ENCODE measurements around the gene SLC37A1. TPM values are rescaled to one million over a fixed set of nuclear protein-coding genes. Genes with fewer than 3 reads are reported as not detected.
A peak's percentile ranks its signal among the peaks of the same experiment; 100 is the strongest.

SLC37A1 gene
- total RNA-seq, 1 experiment from 2014 or later: 47.1 TPM

DNA sequence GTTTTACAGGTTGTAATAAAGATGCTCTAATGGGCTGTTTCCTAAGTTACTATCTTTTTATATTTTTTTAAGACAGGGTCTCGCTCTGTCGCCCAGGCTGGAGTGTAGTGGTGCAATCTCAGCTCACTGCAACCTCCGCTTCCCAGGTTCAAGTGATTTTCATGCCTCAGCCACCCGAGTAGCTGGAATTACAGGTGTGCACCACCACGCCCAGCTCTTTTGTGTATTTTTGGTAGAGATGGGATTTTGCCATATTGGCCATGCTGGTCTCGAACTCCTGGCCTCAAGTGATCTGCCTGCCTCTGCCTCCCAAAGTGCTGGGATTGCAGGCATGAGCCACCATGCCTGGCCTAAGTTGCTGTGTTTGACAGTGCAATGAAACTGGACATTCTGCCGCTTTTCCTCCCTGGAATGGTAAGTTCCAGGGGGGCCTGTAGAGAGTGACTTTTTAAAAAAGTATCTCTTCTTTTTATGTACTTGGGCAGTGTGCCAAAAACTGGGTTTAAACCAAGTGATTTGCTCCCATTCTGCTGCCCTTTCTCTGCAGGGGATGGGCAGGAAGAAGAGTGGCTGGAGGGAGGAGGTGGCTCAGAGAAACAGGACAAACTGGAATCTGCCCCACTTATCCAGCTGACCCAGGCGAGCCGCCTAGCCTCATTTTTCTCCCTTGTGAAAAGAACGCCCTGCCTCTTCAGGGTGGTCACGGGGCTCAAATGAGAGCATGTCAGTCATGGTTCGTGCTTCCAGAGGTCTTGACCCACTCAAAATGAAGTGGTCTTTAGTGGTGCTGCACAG, 2.3 kb downstream of the SLC37A1 start:
- Histone ChIP-seq H3K9ac (ENCODE audit: low read length) (peak overlapping the region; percentile 89; the same call in 1 of the 2 replicates), H3K27ac (ENCODE audit: low read length) (peak overlapping the region; percentile 74), H3K9me3 (ENCODE audit: low read length) (no peaks in the 10 kb centered on the region), H3K4me1 (ENCODE audit: low read length) (peaks cover 47% of the 10 kb centered on the region), H4K20me1 (ENCODE audit: insufficient read depth, low read depth, low read length) (no peaks in the 10 kb centered on the region), H3K27me3 (ENCODE audit: low read length) (no peaks in the 10 kb centered on the region), H3K79me2 (ENCODE audit: low read length) (peaks cover 10% of the 10 kb centered on the region; the same call in 1 of the 2 replicates), H3K9me2 (replicated peaks; ENCODE audit: insufficient read depth, low read length) (no peaks in the 10 kb centered on the region), H2AFZ (ENCODE audit: low read length) (no peak overlapping the region), H3K4me3 (ENCODE audit: low read length) (peak overlapping the region; percentile 88; the same call in 1 of the 2 replicates), H3K4me2 (ENCODE audit: low read depth, low read length, poor library complexity, severe bottlenecking) (peak overlapping the region; percentile 85), H3K36me3 (ENCODE audit: insufficient read depth, low read length) (peaks cover 5% of the 10 kb centered on the region; the same call in 1 of the 2 replicates)
- no peak for DNase-seq

DNA sequence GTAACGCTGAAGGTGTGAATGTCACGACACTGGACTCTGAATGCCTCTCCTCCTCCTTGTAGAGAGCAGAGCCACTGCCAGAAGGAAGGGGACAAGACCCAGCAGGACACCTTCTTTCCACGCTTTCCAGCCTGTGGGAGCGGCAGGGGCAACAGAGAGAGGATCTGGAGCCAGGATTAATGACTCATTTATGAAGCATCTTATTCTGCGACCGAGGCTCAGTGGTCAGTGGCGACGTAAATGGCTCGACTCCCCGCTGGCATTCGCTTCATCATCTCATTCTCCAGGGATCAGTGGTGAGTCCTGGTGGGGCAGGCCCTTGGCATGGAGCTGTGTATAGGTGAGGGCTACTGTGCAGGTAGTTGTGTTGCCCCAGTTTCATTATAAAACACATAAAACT, 4.6 kb downstream of the SLC37A1 start:
- Histone ChIP-seq H3K36me3 (ENCODE audit: insufficient read depth, low read length) (peaks cover 13% of the 10 kb centered on the region; the same call in 1 of the 2 replicates), H3K79me2 (ENCODE audit: low read length) (peaks cover 24% of the 10 kb centered on the region), H3K9me2 (replicated peaks; ENCODE audit: insufficient read depth, low read length) (no peaks in the 10 kb centered on the region), H3K4me2 (ENCODE audit: low read depth, low read length, poor library complexity, severe bottlenecking) (no peak overlapping the region), H3K9me3 (ENCODE audit: low read length) (no peaks in the 10 kb centered on the region), H3K9ac (ENCODE audit: low read length) (no peak overlapping the region), H2AFZ (ENCODE audit: low read length) (no peak overlapping the region), H4K20me1 (ENCODE audit: insufficient read depth, low read depth, low read length) (no peaks in the 10 kb centered on the region), H3K27me3 (ENCODE audit: low read length) (no peaks in the 10 kb centered on the region), H3K27ac (ENCODE audit: low read length) (no peak overlapping the region), H3K4me3 (ENCODE audit: low read length) (no peak overlapping the region), H3K4me1 (ENCODE audit: low read length) (peaks cover 64% of the 10 kb centered on the region)
- DNase-seq: no peak

DNA sequence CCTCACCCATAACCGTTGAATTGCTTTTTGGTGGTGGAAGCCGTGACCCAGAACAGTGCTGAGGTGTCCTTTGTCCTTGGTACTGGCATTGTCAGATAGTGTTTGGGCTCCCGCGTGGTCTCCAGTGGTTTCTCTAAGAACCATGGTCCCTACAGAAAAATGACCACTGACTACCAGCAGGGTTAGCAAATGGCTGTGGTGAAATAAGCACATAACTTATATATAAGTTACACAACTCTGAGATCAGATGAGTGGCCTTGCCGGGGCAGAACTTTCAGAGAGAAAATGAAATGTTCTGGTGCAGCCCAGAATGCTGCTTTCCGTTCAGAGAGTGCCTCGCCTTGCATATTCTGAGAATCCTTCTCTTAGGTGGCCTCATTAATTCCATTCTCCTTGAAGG, 5.0 kb downstream of the SLC37A1 start:
- Histone ChIP-seq H3K4me1 (ENCODE audit: low read length) (peaks cover 66% of the 10 kb centered on the region), H3K27ac (ENCODE audit: low read length) (no peak overlapping the region), H3K27me3 (ENCODE audit: low read length) (no peaks in the 10 kb centered on the region), H2AFZ (ENCODE audit: low read length) (no peak overlapping the region), H3K4me3 (ENCODE audit: low read length) (no peak overlapping the region), H3K9ac (ENCODE audit: low read length) (no peak overlapping the region), H4K20me1 (ENCODE audit: insufficient read depth, low read depth, low read length) (no peaks in the 10 kb centered on the region), H3K9me2 (replicated peaks; ENCODE audit: insufficient read depth, low read length) (no peaks in the 10 kb centered on the region), H3K4me2 (ENCODE audit: low read depth, low read length, poor library complexity, severe bottlenecking) (no peak overlapping the region), H3K36me3 (ENCODE audit: insufficient read depth, low read length) (peaks cover 13% of the 10 kb centered on the region; the same call in 1 of the 2 replicates), H3K9me3 (ENCODE audit: low read length) (no peaks in the 10 kb centered on the region), H3K79me2 (ENCODE audit: low read length) (peaks cover 28% of the 10 kb centered on the region)
- no peak for DNase-seq

DNA sequence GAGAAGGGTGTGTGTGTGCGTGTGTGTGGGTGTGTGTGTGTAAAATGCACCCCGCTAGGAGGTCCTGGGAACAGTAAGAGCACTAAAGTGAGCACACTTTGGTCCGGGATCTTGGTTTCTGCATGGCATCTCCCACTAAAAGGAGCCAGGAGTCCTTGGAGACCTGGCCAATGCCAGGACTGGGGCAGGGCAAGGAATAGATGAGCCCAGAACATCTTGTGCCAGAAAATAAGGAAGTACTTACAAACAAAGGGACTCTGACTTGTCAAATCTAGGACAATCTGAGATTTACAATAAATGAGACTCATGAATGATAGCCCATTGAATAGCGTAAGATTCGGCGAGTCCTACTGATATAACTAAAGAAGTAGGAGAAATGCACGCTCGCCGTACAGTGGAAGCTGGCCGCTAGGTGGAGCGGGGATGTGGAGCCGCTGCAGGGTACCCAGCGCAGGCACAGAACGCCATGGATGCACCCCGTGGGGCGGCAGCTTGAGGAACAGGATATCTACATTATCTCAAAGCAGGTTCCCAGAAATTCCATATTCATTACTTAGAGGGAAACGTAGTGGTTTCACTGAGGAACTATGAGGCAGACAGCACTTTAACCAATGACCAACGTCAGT, 7.1 kb downstream of the SLC37A1 start:
- no peaks in the 10 kb centered on the region for H3K9me2 ChIP-seq (replicated peaks; ENCODE audit: insufficient read depth, low read length)
- no peak overlapping the region for H2AFZ ChIP-seq (ENCODE audit: low read length)
- no peaks in the 10 kb centered on the region for H3K9me3 ChIP-seq (ENCODE audit: low read length)
- peak overlapping the region; percentile 96 for H3K27ac ChIP-seq (ENCODE audit: low read length)
- H3K36me3 ChIP-seq (ENCODE audit: insufficient read depth, low read length): peaks cover 13% of the 10 kb centered on the region; the same call in 1 of the 2 replicates
- H3K9ac ChIP-seq (ENCODE audit: low read length): no peak overlapping the region
- no peaks in the 10 kb centered on the region for H3K27me3 ChIP-seq (ENCODE audit: low read length)
- H4K20me1 ChIP-seq (ENCODE audit: insufficient read depth, low read depth, low read length): no peaks in the 10 kb centered on the region
- H3K4me1 ChIP-seq (ENCODE audit: low read length): peaks cover 73% of the 10 kb centered on the region
- peaks cover 28% of the 10 kb centered on the region for H3K79me2 ChIP-seq (ENCODE audit: low read length)
- peak overlapping the region; percentile 36 for H3K4me2 ChIP-seq (ENCODE audit: low read depth, low read length, poor library complexity, severe bottlenecking)
- no peak for DNase-seq
- no peak overlapping the region for H3K4me3 ChIP-seq (ENCODE audit: low read length)

DNA sequence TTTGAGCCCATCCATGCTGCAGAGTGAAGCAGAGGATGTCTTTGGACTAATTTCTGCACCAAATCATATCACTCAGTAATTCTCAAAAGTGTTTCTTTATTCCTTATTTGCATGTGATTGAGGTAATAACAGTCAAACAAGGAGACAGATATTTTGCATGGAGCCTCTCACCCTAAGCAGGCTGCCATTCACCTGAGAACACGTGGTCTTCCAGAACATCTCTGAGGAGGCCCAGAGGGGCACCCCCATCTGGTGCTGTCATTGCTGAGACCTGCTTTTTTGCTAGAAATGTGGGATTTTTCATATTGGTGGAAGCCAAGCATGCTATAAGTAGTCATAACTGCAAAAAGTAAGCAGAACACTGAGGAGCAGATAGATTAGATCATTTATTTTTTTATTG, 7.7 kb downstream of the SLC37A1 start:
- no peak overlapping the region for H2AFZ ChIP-seq (ENCODE audit: low read length)
- H3K9me2 ChIP-seq (replicated peaks; ENCODE audit: insufficient read depth, low read length): no peaks in the 10 kb centered on the region
- peak overlapping the region; percentile 39 for H3K9ac ChIP-seq (ENCODE audit: low read length)
- no peak overlapping the region for H3K4me3 ChIP-seq (ENCODE audit: low read length)
- H3K36me3 ChIP-seq (ENCODE audit: insufficient read depth, low read length): peaks cover 18% of the 10 kb centered on the region; the same call in 1 of the 2 replicates
- H3K27ac ChIP-seq (ENCODE audit: low read length): peak overlapping the region; percentile 96
- H4K20me1 ChIP-seq (ENCODE audit: insufficient read depth, low read depth, low read length): no peaks in the 10 kb centered on the region
- H3K9me3 ChIP-seq (ENCODE audit: low read length): no peaks in the 10 kb centered on the region
- H3K4me2 ChIP-seq (ENCODE audit: low read depth, low read length, poor library complexity, severe bottlenecking): peak overlapping the region; percentile 36
- peaks cover 73% of the 10 kb centered on the region for H3K4me1 ChIP-seq (ENCODE audit: low read length)
- peak; percentile 75 for DNase-seq
- peaks cover 22% of the 10 kb centered on the region for H3K79me2 ChIP-seq (ENCODE audit: low read length)
- no peaks in the 10 kb centered on the region for H3K27me3 ChIP-seq (ENCODE audit: low read length)

DNA sequence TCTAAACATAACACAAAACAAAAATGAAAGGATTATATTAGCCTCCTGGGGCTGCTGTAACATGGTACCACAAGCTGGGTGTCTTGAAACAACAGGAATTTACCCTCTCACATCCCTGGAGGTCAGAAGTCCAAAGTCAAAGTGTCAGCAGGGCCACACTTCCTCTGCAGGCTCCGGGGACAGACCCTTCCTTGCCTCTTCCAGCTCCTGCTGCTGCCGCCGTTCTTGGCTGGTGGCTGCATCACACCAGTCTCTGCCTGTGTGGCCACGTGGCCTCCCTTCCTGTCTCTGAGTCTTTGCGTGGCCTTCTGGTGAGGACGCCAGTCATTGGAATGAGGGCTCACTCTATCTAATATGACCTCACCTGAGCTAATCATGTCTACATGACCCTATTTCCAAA, 8.2 kb downstream of the SLC37A1 start:
- Histone ChIP-seq H3K27ac (ENCODE audit: low read length) (peak overlapping the region; percentile 96), H3K4me1 (ENCODE audit: low read length) (peaks cover 77% of the 10 kb centered on the region), H3K9me2 (replicated peaks; ENCODE audit: insufficient read depth, low read length) (no peaks in the 10 kb centered on the region), H3K79me2 (ENCODE audit: low read length) (peaks cover 21% of the 10 kb centered on the region), H4K20me1 (ENCODE audit: insufficient read depth, low read depth, low read length) (no peaks in the 10 kb centered on the region), H3K4me2 (ENCODE audit: low read depth, low read length, poor library complexity, severe bottlenecking) (peak overlapping the region; percentile 36), H3K27me3 (ENCODE audit: low read length) (no peaks in the 10 kb centered on the region), H3K9ac (ENCODE audit: low read length) (peak overlapping the region; percentile 39; the same call in 1 of the 2 replicates), H3K36me3 (ENCODE audit: insufficient read depth, low read length) (peaks cover 22% of the 10 kb centered on the region; the same call in 1 of the 2 replicates), H3K9me3 (ENCODE audit: low read length) (no peaks in the 10 kb centered on the region), H3K4me3 (ENCODE audit: low read length) (no peak overlapping the region), H2AFZ (ENCODE audit: low read length) (no peak overlapping the region)
- no peak for DNase-seq

DNA sequence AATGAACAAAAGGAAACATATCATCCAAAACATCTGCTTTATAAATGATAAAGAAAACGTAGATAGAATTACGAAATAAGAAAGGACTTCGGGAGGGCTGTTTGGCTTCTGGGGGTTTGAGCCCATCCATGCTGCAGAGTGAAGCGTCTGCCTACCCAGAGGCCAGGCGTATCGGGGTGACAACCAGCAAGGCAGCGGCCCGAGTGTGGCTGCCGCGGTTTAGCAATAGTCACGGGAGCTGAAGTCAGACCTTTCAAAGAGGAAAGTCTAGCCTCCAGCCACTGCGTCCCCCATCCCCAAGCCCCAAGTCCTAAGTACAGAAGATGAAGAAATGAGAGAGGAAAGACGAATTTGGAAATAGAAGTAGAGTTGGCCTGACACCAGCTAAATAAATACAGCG, 8.6 kb downstream of the SLC37A1 start:
- H3K27me3 ChIP-seq (ENCODE audit: low read length): no peaks in the 10 kb centered on the region
- peaks cover 23% of the 10 kb centered on the region; the same call in 1 of the 2 replicates for H3K36me3 ChIP-seq (ENCODE audit: insufficient read depth, low read length)
- H3K4me3 ChIP-seq (ENCODE audit: low read length): no peak overlapping the region
- H3K79me2 ChIP-seq (ENCODE audit: low read length): peaks cover 21% of the 10 kb centered on the region
- no peaks in the 10 kb centered on the region for H4K20me1 ChIP-seq (ENCODE audit: insufficient read depth, low read depth, low read length)
- H3K4me1 ChIP-seq (ENCODE audit: low read length): peaks cover 79% of the 10 kb centered on the region
- peak overlapping the region; percentile 36 for H3K4me2 ChIP-seq (ENCODE audit: low read depth, low read length, poor library complexity, severe bottlenecking)
- no peaks in the 10 kb centered on the region for H3K9me2 ChIP-seq (replicated peaks; ENCODE audit: insufficient read depth, low read length)
- no peak overlapping the region for H2AFZ ChIP-seq (ENCODE audit: low read length)
- H3K9ac ChIP-seq (ENCODE audit: low read length): no peak overlapping the region
- DNase-seq: no peak
- H3K27ac ChIP-seq (ENCODE audit: low read length): peak overlapping the region; percentile 96
- no peaks in the 10 kb centered on the region for H3K9me3 ChIP-seq (ENCODE audit: low read length)

DNA sequence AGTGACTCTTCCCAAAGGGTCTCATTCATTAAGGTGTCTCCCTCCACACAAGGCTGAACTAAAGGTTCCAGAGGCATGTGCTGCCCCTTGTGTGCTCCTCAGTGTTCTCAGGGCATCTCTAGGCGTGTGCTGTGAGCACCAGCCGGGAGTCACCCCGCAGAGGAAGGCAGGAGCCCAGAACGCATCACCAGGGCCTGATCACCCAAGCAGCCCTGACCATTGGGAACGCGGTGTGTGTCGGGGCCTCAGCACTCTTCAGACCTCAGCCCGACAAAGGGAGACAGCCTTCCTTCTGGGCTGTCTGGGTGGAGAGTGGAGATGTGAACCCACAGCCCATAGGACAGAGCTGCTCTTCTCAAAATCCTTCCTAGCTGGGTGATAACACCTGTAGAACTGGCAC, 9.1 kb downstream of the SLC37A1 start:
- Histone ChIP-seq H3K27ac (ENCODE audit: low read length) (peak overlapping the region; percentile 96), H3K4me2 (ENCODE audit: low read depth, low read length, poor library complexity, severe bottlenecking) (no peak overlapping the region), H3K9ac (ENCODE audit: low read length) (0 out of 2 replicates have a peak overlapping the region, but pooled peaks have one; percentile 2), H4K20me1 (ENCODE audit: insufficient read depth, low read depth, low read length) (no peaks in the 10 kb centered on the region), H3K27me3 (ENCODE audit: low read length) (no peaks in the 10 kb centered on the region), H3K9me2 (replicated peaks; ENCODE audit: insufficient read depth, low read length) (no peaks in the 10 kb centered on the region), H3K4me3 (ENCODE audit: low read length) (no peak overlapping the region), H3K36me3 (ENCODE audit: insufficient read depth, low read length) (peaks cover 25% of the 10 kb centered on the region; the same call in 1 of the 2 replicates), H3K9me3 (ENCODE audit: low read length) (no peaks in the 10 kb centered on the region), H2AFZ (ENCODE audit: low read length) (no peak overlapping the region), H3K4me1 (ENCODE audit: low read length) (peaks cover 84% of the 10 kb centered on the region), H3K79me2 (ENCODE audit: low read length) (peaks cover 21% of the 10 kb centered on the region)
- no peak for DNase-seq
